OCI-LY3 (cell line): Measurements from ENCODE around the gene PLXNA3.

Experiments
- H2AFZ ChIP-seq: fragments of 200-600, 300-600 bp; shearing (Covaris generic); 2 replicates; pipeline ENCODE4 v1.6.0; 2014; ENCODE audit warnings: antibody characterized with exemption, low read depth, low read length
- H3K27ac ChIP-seq: fragments of 200-600, 300-600 bp; sonication (generic); 2 replicates; pipeline ENCODE4 v1.5.1; 2014; ENCODE audit warnings: mild to moderate bottlenecking, low read length, moderate library complexity, mixed read lengths
- H3K27me3 ChIP-seq: fragments of 200-600, 300-600 bp; sonication (generic); 2 replicates; pipeline ENCODE4 v1.6.1; 2014; ENCODE audit warnings: low read depth, low read length, mixed read lengths
- H3K36me3 ChIP-seq: fragments of 200-600, 300-600 bp; sonication (generic); replicated peaks from 2 replicates; pipeline ENCODE3; 2014; ENCODE audit warnings: low read depth, low read length, mixed read lengths
- H3K4me1 ChIP-seq: fragments of 300-600, 200-600 bp; sonication (generic); 2 replicates; pipeline ENCODE4 v1.6.1; 2014; ENCODE audit warnings: low read length, mixed read lengths
- H3K4me2 ChIP-seq: fragments of 200-600, 300-600 bp; sonication (generic); 2 replicates; pipeline ENCODE4 v1.6.1; 2014; ENCODE audit warnings: low read length, mixed read lengths
- H3K4me3 ChIP-seq: fragments of 300-600, 200-600 bp; sonication (generic); 2 replicates; pipeline ENCODE4 v1.5.1; 2014; ENCODE audit warnings: antibody characterized with exemption, mild to moderate bottlenecking, low read length, moderate library complexity
- H3K79me2 ChIP-seq: fragments of 300-600, 200-600 bp; shearing (Covaris generic); 2 replicates; pipeline ENCODE4 v1.6.1; 2014; ENCODE audit warnings: mild to moderate bottlenecking, low read length, mixed read lengths
- H3K9ac ChIP-seq: fragments of 300-600, 200-600 bp; shearing (Covaris generic); 2 replicates; pipeline ENCODE4 v1.6.0; 2014; ENCODE audit warnings: mild to moderate bottlenecking, low read length, moderate library complexity
- H3K9me3 ChIP-seq: fragments of 200-600, 300-600 bp; shearing (Covaris generic); 2 replicates; pipeline ENCODE4 v1.6.1; 2014; ENCODE audit warnings: low read length, mixed read lengths; ENCODE audit not compliant: insufficient read depth
- H4K20me1 ChIP-seq: fragments of 200-600, 300-600 bp; sonication (generic); 2 replicates; pipeline ENCODE4 v1.6.1; 2016; ENCODE audit warnings: low read length, mixed read lengths; ENCODE audit not compliant: insufficient read depth
- CTCF ChIP-seq: fragments of 200-600, 300-600 bp; sonication (generic); IDR thresholded peaks from 2 replicates; pipeline ENCODE4 v1.5.1; 2014; ENCODE audit warnings: antibody characterized with exemption, low read length, low read depth
- EZH2phosphoT487 ChIP-seq: fragments of 200-600 bp; shearing (Covaris generic); IDR thresholded peaks from 2 replicates; pipeline ENCODE4 v1.6.1; 2018; ENCODE audit warnings: antibody characterized with exemption, mixed run types, low read depth

Gene PLXNA3

GRCh38 chrX:154481195-154481594 lies 23.1 kb downstream of the PLXNA3 start:
- Histone ChIP-seq H3K4me2 (peak overlapping the region; percentile 46), H3K79me2 (peaks cover 24% of the 10 kb centered on the region), H4K20me1 (no peaks in the 10 kb centered on the region), H3K4me1 (peaks cover 28% of the 10 kb centered on the region), H3K4me3 (peak overlapping the region; percentile 44; the same call in 1 of the 2 replicates), H3K36me3 (peaks cover 19% of the 10 kb centered on the region), H3K27me3 (no peaks in the 10 kb centered on the region), H3K9me3 (no peaks in the 10 kb centered on the region), H3K27ac (peak overlapping the region; percentile 71; the same call in 1 of the 2 replicates), H2AFZ (no peak overlapping the region), H3K9ac (peak overlapping the region; percentile 47)
- TF ChIP-seq CTCF = no peak
- TF ChIP-seq EZH2phosphoT487 = no peak

GRCh38 chrX:154481911-154482601 lies 24.0 kb downstream of the PLXNA3 start:
- H3K4me3 ChIP-seq = peak overlapping the region; percentile 44
- H4K20me1 ChIP-seq = no peaks in the 10 kb centered on the region
- H3K27ac ChIP-seq = peak overlapping the region; percentile 71
- TF ChIP-seq CTCF (no peak), EZH2phosphoT487 (no peak)
- peak overlapping the region; percentile 46 for H3K4me2 ChIP-seq
- no peaks in the 10 kb centered on the region for H3K27me3 ChIP-seq
- peaks cover 19% of the 10 kb centered on the region for H3K36me3 ChIP-seq
- peak overlapping the region; percentile 28 for H2AFZ ChIP-seq
- peak overlapping the region; percentile 47; the same call in 1 of the 2 replicates for H3K9ac ChIP-seq
- peaks cover 28% of the 10 kb centered on the region for H3K4me1 ChIP-seq
- H3K9me3 ChIP-seq = no peaks in the 10 kb centered on the region
- peaks cover 26% of the 10 kb centered on the region for H3K79me2 ChIP-seq

GRCh38 chrX:154482786-154483185 lies 24.7 kb downstream of the PLXNA3 start:
- Histone ChIP-seq H3K4me1 (peaks cover 28% of the 10 kb centered on the region), H3K27ac (peak overlapping the region; percentile 71), H3K4me3 (no peak overlapping the region), H3K9ac (no peak overlapping the region), H3K27me3 (no peaks in the 10 kb centered on the region), H3K9me3 (no peaks in the 10 kb centered on the region), H2AFZ (no peak overlapping the region), H3K4me2 (no peak overlapping the region), H4K20me1 (no peaks in the 10 kb centered on the region), H3K36me3 (peaks cover 20% of the 10 kb centered on the region), H3K79me2 (peaks cover 26% of the 10 kb centered on the region)
- no peak for TF ChIP-seq CTCF

GRCh38 chrX:154483325-154483724 lies 25.2 kb downstream of the PLXNA3 start:
- TF ChIP-seq EZH2phosphoT487 = no peak
- TF ChIP-seq CTCF = no peak
- Histone ChIP-seq H3K79me2 (peaks cover 24% of the 10 kb centered on the region), H3K9me3 (no peaks in the 10 kb centered on the region), H3K9ac (no peak overlapping the region), H3K27me3 (no peaks in the 10 kb centered on the region), H2AFZ (no peak overlapping the region), H3K4me1 (peaks cover 28% of the 10 kb centered on the region), H4K20me1 (no peaks in the 10 kb centered on the region), H3K36me3 (peaks cover 19% of the 10 kb centered on the region), H3K27ac (no peak overlapping the region), H3K4me3 (no peak overlapping the region), H3K4me2 (no peak overlapping the region)
